Thyroid gland (tissue), 4 donors: Measurements from ENCODE around the gene MSX1.

Experiments used
- CTCF ChIP-seq, 6 experiments: fragments of 200-600 bp in 3 of 6; fragments of 450-650 bp in 3 of 6; sonication (generic) in 3 of 6; IDR thresholded peaks; one replicate each; pipeline ENCODE4 v1.5.1; 2016 to 2019; ENCODE audit warnings: antibody characterized with exemption in 6 of 6, mild to moderate bottlenecking in 2 of 6, inconsistent platforms in 1 of 6, moderate library complexity in 1 of 6
- POLR2A ChIP-seq, 2 donors: fragments of 450-650 bp; IDR thresholded peaks; one replicate each; pipeline ENCODE4 v1.6.1; 2017; ENCODE audit warnings: antibody characterized with exemption in 2 of 2, mild to moderate bottlenecking in 2 of 2, moderate library complexity in 1 of 2

- no peak for TF ChIP-seq POLR2A (IDR thresholded peaks at IDR 0.05)
- TF ChIP-seq CTCF (IDR thresholded peaks at IDR 0.05): no peak
Observed at GRCh38 chr4:4889781-4890180, 30.3 kb downstream of the MSX1 start.
